ENCODE measurements around the gene CETN3. TPM values are rescaled to one million over a fixed set of nuclear protein-coding genes. Genes with fewer than 3 reads are reported as not detected.
"Not testable (repeated sequence)": the region's sequence is repeated elsewhere in the genome, so short reads cannot be mapped to it uniquely, and the experiment has no call there.

The CETN3 gene
- total RNA-seq, 1 experiment from 2014 or later: 42.2 TPM

GRCh38 chr5:90344689-90345088, 64.9 kb downstream of the CETN3 start:
- H3K4me3 Mint-ChIP-seq: no peak overlapping the region
- no peak for TF ChIP-seq ZSCAN18 (CRISPR knock-in tag; IDR thresholded peaks at IDR 0.05)
- no peak overlapping the region for H3K27ac Mint-ChIP-seq
- H3K27me3 Mint-ChIP-seq (ENCODE audit: low read depth): no peaks in the 10 kb centered on the region
- ChIA-PET CTCF (interaction anchor here (0.8 kb wide), 1 partner anchor 39 kb away, joined by 3 read pairs; no protein-coding TSS in a partner anchor), POLR2A (no interaction called here)
- no peaks in the 10 kb centered on the region for H3K36me3 Mint-ChIP-seq
- no peak for DNase-seq (ENCODE audit: low spot score)
- H3K4me1 Mint-ChIP-seq: peaks cover 2% of the 10 kb centered on the region
- no peak for ATAC-seq
- peaks cover 5% of the 10 kb centered on the region for H3K9me3 Mint-ChIP-seq

GRCh38 chr5:90343731-90344130, 65.8 kb downstream of the CETN3 start:
- H3K27me3 Mint-ChIP-seq (ENCODE audit: low read depth); H3K4me1 Mint-ChIP-seq; H3K9me3 Mint-ChIP-seq; ATAC-seq; H3K4me3 Mint-ChIP-seq; H3K27ac Mint-ChIP-seq; CTCF ChIA-PET; H3K36me3 Mint-ChIP-seq; POLR2A ChIA-PET; DNase-seq (ENCODE audit: low spot score): not testable (repeated sequence)

- peaks cover 5% of the 10 kb centered on the region for H3K9me3 Mint-ChIP-seq
- H3K27me3 Mint-ChIP-seq (ENCODE audit: low read depth): no peaks in the 10 kb centered on the region
- CTCF ChIA-PET: interaction anchor here (0.8 kb wide), 1 partner anchor 67 kb away, joined by 3 read pairs; no protein-coding TSS in a partner anchor
- no peak overlapping the region for H3K27ac Mint-ChIP-seq
- TF ChIP-seq MYBL2 (CRISPR knock-in tag; IDR thresholded peaks at IDR 0.05) (no peak), PRRX2 (CRISPR knock-in tag; IDR thresholded peaks at IDR 0.05) (no peak), ESRRA (CRISPR knock-in tag; IDR thresholded peaks at IDR 0.05; ENCODE audit: borderline replicate concordance) (no peak)
- TF ChIP-seq, protein P1, sequence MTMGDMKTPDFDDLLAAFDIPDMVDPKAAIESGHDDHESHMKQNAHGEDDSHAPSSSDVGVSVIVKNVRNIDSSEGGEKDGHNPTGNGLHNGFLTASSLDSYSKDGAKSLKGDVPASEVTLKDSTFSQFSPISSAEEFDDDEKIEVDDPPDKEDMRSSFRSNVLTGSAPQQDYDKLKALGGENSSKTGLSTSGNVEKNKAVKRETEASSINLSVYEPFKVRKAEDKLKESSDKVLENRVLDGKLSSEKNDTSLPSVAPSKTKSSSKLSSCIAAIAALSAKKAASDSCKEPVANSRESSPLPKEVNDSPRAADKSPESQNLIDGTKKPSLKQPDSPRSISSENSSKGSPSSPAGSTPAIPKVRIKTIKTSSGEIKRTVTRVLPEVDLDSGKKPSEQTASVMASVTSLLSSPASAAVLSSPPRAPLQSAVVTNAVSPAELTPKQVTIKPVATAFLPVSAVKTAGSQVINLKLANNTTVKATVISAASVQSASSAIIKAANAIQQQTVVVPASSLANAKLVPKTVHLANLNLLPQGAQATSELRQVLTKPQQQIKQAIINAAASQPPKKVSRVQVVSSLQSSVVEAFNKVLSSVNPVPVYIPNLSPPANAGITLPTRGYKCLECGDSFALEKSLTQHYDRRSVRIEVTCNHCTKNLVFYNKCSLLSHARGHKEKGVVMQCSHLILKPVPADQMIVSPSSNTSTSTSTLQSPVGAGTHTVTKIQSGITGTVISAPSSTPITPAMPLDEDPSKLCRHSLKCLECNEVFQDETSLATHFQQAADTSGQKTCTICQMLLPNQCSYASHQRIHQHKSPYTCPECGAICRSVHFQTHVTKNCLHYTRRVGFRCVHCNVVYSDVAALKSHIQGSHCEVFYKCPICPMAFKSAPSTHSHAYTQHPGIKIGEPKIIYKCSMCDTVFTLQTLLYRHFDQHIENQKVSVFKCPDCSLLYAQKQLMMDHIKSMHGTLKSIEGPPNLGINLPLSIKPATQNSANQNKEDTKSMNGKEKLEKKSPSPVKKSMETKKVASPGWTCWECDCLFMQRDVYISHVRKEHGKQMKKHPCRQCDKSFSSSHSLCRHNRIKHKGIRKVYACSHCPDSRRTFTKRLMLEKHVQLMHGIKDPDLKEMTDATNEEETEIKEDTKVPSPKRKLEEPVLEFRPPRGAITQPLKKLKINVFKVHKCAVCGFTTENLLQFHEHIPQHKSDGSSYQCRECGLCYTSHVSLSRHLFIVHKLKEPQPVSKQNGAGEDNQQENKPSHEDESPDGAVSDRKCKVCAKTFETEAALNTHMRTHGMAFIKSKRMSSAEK (CRISPR knock-in tag; IDR thresholded peaks at IDR 0.05; ENCODE audit: borderline replicate concordance): no peak
- DNase-seq (ENCODE audit: low spot score): no peak
- H3K4me1 Mint-ChIP-seq: peaks cover 9% of the 10 kb centered on the region
- no peak overlapping the region for H3K4me3 Mint-ChIP-seq
- H3K36me3 Mint-ChIP-seq: no peaks in the 10 kb centered on the region
- POLR2A ChIA-PET: no interaction called here
- no peak for ATAC-seq
These were observed 67.0 kb downstream of the CETN3 start for GRCh38 chr5:90342576-90342975.

Other genes with a start within 250 kb of the CETN3 start
- 5.9 to 6.4 TPM (median 6.3 TPM) in 3 replicates for gene MBLAC2, start 65.0 kb upstream of the CETN3 start, total RNA-seq (2021)
- gene POLR3G, start 65.1 kb upstream of the CETN3 start, total RNA-seq (2021): 61.0 to 95.4 TPM (median 63.6 TPM) in 3 replicates
- 13.4 to 15.8 TPM (median 14.8 TPM) in 3 replicates for gene LYSMD3, start 119.8 kb upstream of the CETN3 start, total RNA-seq (2021)
- 69.5 to 74.5 TPM (median 69.8 TPM) in 3 replicates for gene ADGRV1, start 149.0 kb upstream of the CETN3 start, total RNA-seq (2021)

Measured in WTC11 (cell line).